H9 (cell line): ENCODE data around the gene NPR1. TPM values are rescaled to one million over a fixed set of nuclear protein-coding genes. Genes with fewer than 3 reads are reported as not detected.
A peak's percentile ranks its signal among the peaks of the same experiment; 100 is the strongest.

Experiments
- DNase-seq: peaks from one replicate; pipeline ENCODE4 v3.0.0-alpha.2; 2017
- H2AFZ ChIP-seq: one replicate; pipeline ENCODE4 v1.6.1; 2013; ENCODE audit warnings: mild to moderate bottlenecking, low read length, control low read depth, moderate library complexity
- H2AK5ac ChIP-seq: 2 replicates; pipeline ENCODE4 v1.6.1; 2013; ENCODE audit warnings: low read length, control low read depth, mixed read lengths; ENCODE audit not compliant: insufficient read length
- H2BK120ac ChIP-seq: one replicate; pipeline ENCODE4 v1.6.1; 2013; ENCODE audit warnings: low read depth, mild to moderate bottlenecking, low read length, control low read depth, inconsistent platforms; ENCODE audit not compliant: poor library complexity, severe bottlenecking
- H2BK12ac ChIP-seq: 2 replicates; pipeline ENCODE4 v1.6.1; 2013; ENCODE audit warnings: low read length, control low read depth, mixed read lengths, low read depth; ENCODE audit not compliant: insufficient read length
- H2BK15ac ChIP-seq: 2 replicates; pipeline ENCODE4 v1.6.1; 2013; ENCODE audit warnings: low read depth, low read length, control low read depth
- H2BK20ac ChIP-seq: one replicate; pipeline ENCODE4 v1.6.1; 2013; ENCODE audit warnings: low read depth, mild to moderate bottlenecking, low read length, control low read depth, inconsistent platforms; ENCODE audit not compliant: poor library complexity, severe bottlenecking
- H2BK5ac ChIP-seq: 2 replicates; pipeline ENCODE4 v1.6.1; 2013; ENCODE audit warnings: low read length, control low read depth, mixed read lengths; ENCODE audit not compliant: insufficient read length
- H3K14ac ChIP-seq: 2 replicates; pipeline ENCODE4 v1.6.1; 2013; ENCODE audit warnings: low read length, control low read depth; ENCODE audit not compliant: insufficient read depth
- H3K18ac ChIP-seq: 2 replicates; pipeline ENCODE4 v1.6.1; 2013; ENCODE audit warnings: low read depth, mild to moderate bottlenecking, mixed read lengths, low read length, control low read depth; ENCODE audit not compliant: insufficient read length
- H3K23ac ChIP-seq: 2 replicates; pipeline ENCODE4 v1.6.1; 2013; ENCODE audit warnings: low read length, control low read depth, mixed read lengths, low read depth; ENCODE audit not compliant: insufficient read length
- H3K23me2 ChIP-seq: 2 replicates; pipeline ENCODE4 v1.6.1; 2013; ENCODE audit warnings: low read depth, mild to moderate bottlenecking, mixed read lengths, low read length, control low read depth; ENCODE audit not compliant: insufficient read length, poor library complexity, severe bottlenecking
- H3K27ac ChIP-seq: 2 replicates; pipeline ENCODE4 v1.5.1; 2013; ENCODE audit warnings: low read length, control low read depth, mixed read lengths, low read depth; ENCODE audit not compliant: insufficient read length
- H3K27me3 ChIP-seq: 2 replicates; pipeline ENCODE4 v1.6.1; 2013; ENCODE audit warnings: low read length, control low read depth, inconsistent platforms; ENCODE audit not compliant: insufficient read depth
- H3K4ac ChIP-seq: 2 replicates; pipeline ENCODE4 v1.6.1; 2013; ENCODE audit warnings: low read depth, mild to moderate bottlenecking, control low read depth, inconsistent platforms, low read length, moderate library complexity
- H3K4me1 ChIP-seq: 2 replicates; pipeline ENCODE4 v1.6.1; 2013; ENCODE audit warnings: low read length, control low read depth, inconsistent platforms; ENCODE audit not compliant: insufficient read depth
- H3K4me2 ChIP-seq: 2 replicates; pipeline ENCODE4 v1.6.1; 2013; ENCODE audit warnings: low read length, control low read depth, mixed read lengths; ENCODE audit not compliant: insufficient read length, insufficient read depth
- H3K56ac ChIP-seq: 2 replicates; pipeline ENCODE4 v1.6.1; 2013; ENCODE audit warnings: low read depth, mild to moderate bottlenecking, mixed read lengths, low read length, control low read depth; ENCODE audit not compliant: insufficient read length
- H3K79me1 ChIP-seq: 2 replicates; pipeline ENCODE4 v1.6.1; 2013; ENCODE audit warnings: low read depth, mild to moderate bottlenecking, moderate library complexity, low read length, control low read depth, inconsistent platforms; ENCODE audit not compliant: insufficient read depth, poor library complexity, severe bottlenecking
- H3K79me2 ChIP-seq: 2 replicates; pipeline ENCODE4 v1.6.1; 2013; ENCODE audit warnings: low read length, control low read depth, inconsistent platforms; ENCODE audit not compliant: insufficient read depth
- H3K9ac ChIP-seq: 2 replicates; pipeline ENCODE4 v1.6.1; 2013; ENCODE audit warnings: low read length, control low read depth, mixed read lengths; ENCODE audit not compliant: insufficient read length; ENCODE audit errors: extremely low read depth
- H3K9me3 ChIP-seq: one replicate; pipeline ENCODE4 v1.6.1; 2013; ENCODE audit warnings: low read depth, low read length, inconsistent platforms; ENCODE audit not compliant: control insufficient read depth
- H3T11ph ChIP-seq: one replicate; pipeline ENCODE4 v1.6.1; 2013; ENCODE audit warnings: mild to moderate bottlenecking, low read length, control low read depth, inconsistent platforms
- H4K20me1 ChIP-seq: one replicate; pipeline ENCODE4 v1.6.1; 2013; ENCODE audit not compliant: control insufficient read depth, insufficient read length, insufficient read depth
- H4K5ac ChIP-seq: 2 replicates; pipeline ENCODE4 v1.6.1; 2013; ENCODE audit warnings: low read depth, mild to moderate bottlenecking, mixed read lengths, low read length, control low read depth; ENCODE audit not compliant: insufficient read length
- H4K8ac ChIP-seq: replicated peaks from 2 replicates; pipeline ENCODE4 v1.6.1; 2013; ENCODE audit warnings: low read length, control low read depth, mixed read lengths, low read depth; ENCODE audit not compliant: insufficient read length
- H4K91ac ChIP-seq: 2 replicates; pipeline ENCODE4 v1.6.1; 2013; ENCODE audit warnings: low read depth, mild to moderate bottlenecking, moderate library complexity, mixed read lengths, low read length, control low read depth; ENCODE audit not compliant: insufficient read length
- H3K27ac Mint-ChIP-seq, 3 experiments: 2 replicates in 2 of 3; 3 replicates in 1 of 3; pipeline ENCODE4 v1.8.0; 2020 to 2021; ENCODE audit warnings: mixed read lengths in 3 of 3, mild to moderate bottlenecking in 1 of 3, moderate library complexity in 1 of 3
- H3K27me3 Mint-ChIP-seq: 2 replicates; pipeline ENCODE4 v1.8.0; 2021; ENCODE audit warnings: low read depth, mild to moderate bottlenecking, moderate library complexity, mixed read lengths
- H3K36me3 Mint-ChIP-seq, 3 experiments: 2 replicates in 2 of 3; 3 replicates in 1 of 3; pipeline ENCODE4 v1.8.0; 2020 to 2021; ENCODE audit warnings: low read depth in 3 of 3, mixed read lengths in 3 of 3; ENCODE audit not compliant: insufficient read depth in 1 of 3
- H3K4me1 Mint-ChIP-seq, 2 experiments: 2 replicates each; pipeline ENCODE4 v1.8.0; 2020; ENCODE audit warnings: mixed read lengths in 2 of 2
- H3K4me3 Mint-ChIP-seq, 2 experiments: 2 replicates in 1 of 2; 3 replicates in 1 of 2; pipeline ENCODE4 v1.8.0; 2020 to 2021; ENCODE audit warnings: mild to moderate bottlenecking in 2 of 2, mixed read lengths in 2 of 2, moderate library complexity in 1 of 2
- H3K9me3 Mint-ChIP-seq, 2 experiments: 2 replicates in 1 of 2; 3 replicates in 1 of 2; pipeline ENCODE4 v1.8.0; 2020; ENCODE audit warnings: mild to moderate bottlenecking in 2 of 2, mixed read lengths in 2 of 2, moderate library complexity in 1 of 2
- WGBS: extraction: QIAGEN DNeasy Blood & Tissue Kit; methylation state at CpG from one replicate; pipeline ENCODE4 v1.1.7; 2013; ENCODE audit warnings: missing lambda C conversion rate, low lambda C conversion rate, mixed read lengths; ENCODE audit not compliant: insufficient read length; ENCODE audit errors: extremely low coverage; 5-methylcytosine and 5-hydroxymethylcytosine counted together
- total RNA-seq: library from RNA; stranded (reverse); gene quantifications from 2 replicates; pipeline ENCODE4 v1.2.1, GENCODE V29; 2021
- TF ChIP-seq, protein P1 (sequence below): fragments of 200-600 bp; sonication (generic); conservative IDR thresholded peaks from 3 replicates; pipeline ENCODE4 v1.8.0; 2021; ENCODE audit warnings: antibody characterized with exemption, mild to moderate bottlenecking

Gene NPR1
- total RNA-seq, 1 experiment from 2014 or later = 8.6 TPM

DNA sequence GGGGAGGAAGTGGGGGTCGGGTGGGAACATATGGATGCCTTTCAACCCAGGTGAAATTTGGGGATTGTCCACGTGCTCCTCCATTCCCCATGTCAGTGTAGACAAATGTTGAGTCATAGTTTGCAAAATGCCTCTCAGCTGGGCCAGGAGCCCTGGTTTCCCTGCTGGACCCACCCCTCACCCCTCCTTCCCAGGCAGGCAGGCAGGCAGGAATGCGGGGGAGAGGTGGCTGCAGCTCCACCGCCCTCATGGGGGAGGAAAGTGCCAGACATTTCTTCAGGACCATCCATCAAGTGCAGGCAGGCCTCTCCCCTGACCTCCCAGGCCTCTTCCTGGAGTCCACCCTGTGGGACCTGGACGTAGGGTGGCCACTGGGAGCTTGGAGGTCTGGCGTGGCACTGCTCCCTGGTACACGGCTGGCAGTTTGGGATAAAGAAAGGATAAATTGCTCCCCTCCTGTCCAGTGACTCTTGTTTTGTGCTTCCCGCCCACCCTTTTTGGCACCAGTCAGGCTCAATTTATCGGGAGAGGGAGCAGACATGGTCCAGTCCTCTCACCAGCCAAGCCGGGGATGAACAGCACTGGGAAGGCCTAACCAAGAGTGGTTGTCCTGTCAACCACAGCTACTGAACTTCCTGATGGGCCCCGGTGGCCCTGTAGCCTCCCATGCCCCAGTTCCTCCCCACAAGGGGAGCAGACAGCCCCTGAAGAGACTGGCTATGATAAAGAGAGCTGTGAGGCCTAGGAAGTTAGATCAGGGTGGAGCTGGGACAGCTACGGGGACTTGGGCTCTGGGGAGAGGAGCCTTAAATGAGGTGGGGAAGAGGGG lies 18.9 kb downstream of the NPR1 start:
- Mint-ChIP-seq H3K9me3 (no peaks in the 10 kb centered on the region), H3K4me1 (peaks cover 22 to 23% of the 10 kb centered on the region in 2 experiments), H3K27me3 (no peaks in the 10 kb centered on the region), H3K36me3 (peaks cover 0 to 2% (median 0%) of the 10 kb centered on the region in 3 experiments; a peak in 1 of 7 replicates), H3K27ac (peak overlapping the region; percentile 88 to 95 (median 90)), H3K4me3 (peak overlapping the region in 1 of 2 experiments; percentile 51; a peak in 2 of 5 replicates)
- H3K9me3 ChIP-seq = no peaks in the 10 kb centered on the region
- no peak overlapping the region for H2BK5ac ChIP-seq
- H3K4ac ChIP-seq = no peak overlapping the region
- H2AFZ ChIP-seq = no peak overlapping the region
- no CpG with 5 or more reads among the region's 12 CpGs for WGBS
- no peak overlapping the region for H4K91ac ChIP-seq
- H2AK5ac ChIP-seq = no peak overlapping the region
- no peak overlapping the region for H2BK15ac ChIP-seq
- no peak overlapping the region for H3K56ac ChIP-seq
- DNase-seq = peak; percentile 75
- peak overlapping the region; percentile 8 for H3K4me2 ChIP-seq
- H4K8ac ChIP-seq = no peak overlapping the region
- no peak overlapping the region for H3T11ph ChIP-seq
- no peaks in the 10 kb centered on the region for H3K79me1 ChIP-seq
- no peak overlapping the region for H3K23ac ChIP-seq
- H3K27me3 ChIP-seq = no peaks in the 10 kb centered on the region
- TF ChIP-seq, protein P1, sequence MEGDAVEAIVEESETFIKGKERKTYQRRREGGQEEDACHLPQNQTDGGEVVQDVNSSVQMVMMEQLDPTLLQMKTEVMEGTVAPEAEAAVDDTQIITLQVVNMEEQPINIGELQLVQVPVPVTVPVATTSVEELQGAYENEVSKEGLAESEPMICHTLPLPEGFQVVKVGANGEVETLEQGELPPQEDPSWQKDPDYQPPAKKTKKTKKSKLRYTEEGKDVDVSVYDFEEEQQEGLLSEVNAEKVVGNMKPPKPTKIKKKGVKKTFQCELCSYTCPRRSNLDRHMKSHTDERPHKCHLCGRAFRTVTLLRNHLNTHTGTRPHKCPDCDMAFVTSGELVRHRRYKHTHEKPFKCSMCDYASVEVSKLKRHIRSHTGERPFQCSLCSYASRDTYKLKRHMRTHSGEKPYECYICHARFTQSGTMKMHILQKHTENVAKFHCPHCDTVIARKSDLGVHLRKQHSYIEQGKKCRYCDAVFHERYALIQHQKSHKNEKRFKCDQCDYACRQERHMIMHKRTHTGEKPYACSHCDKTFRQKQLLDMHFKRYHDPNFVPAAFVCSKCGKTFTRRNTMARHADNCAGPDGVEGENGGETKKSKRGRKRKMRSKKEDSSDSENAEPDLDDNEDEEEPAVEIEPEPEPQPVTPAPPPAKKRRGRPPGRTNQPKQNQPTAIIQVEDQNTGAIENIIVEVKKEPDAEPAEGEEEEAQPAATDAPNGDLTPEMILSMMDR = no peak
- peak overlapping the region; percentile 44 for H3K18ac ChIP-seq
- peaks cover 12% of the 10 kb centered on the region; the same call in 1 of the 2 replicates for H3K4me1 ChIP-seq
- H2BK120ac ChIP-seq = no peak overlapping the region
- H3K23me2 ChIP-seq = no peaks in the 10 kb centered on the region
- no peaks in the 10 kb centered on the region for H4K20me1 ChIP-seq
- H2BK12ac ChIP-seq = no peak overlapping the region
- no peak overlapping the region for H3K27ac ChIP-seq
- no peak overlapping the region for H2BK20ac ChIP-seq
- H4K5ac ChIP-seq = no peak overlapping the region
- H3K9ac ChIP-seq = no peak overlapping the region
- no peaks in the 10 kb centered on the region for H3K79me2 ChIP-seq
- peak overlapping the region; percentile 70; the same call in 1 of the 2 replicates for H3K14ac ChIP-seq
